T-helper 1 cell treated with Interleukin-12 subunit alpha and Interleukin-12 subunit beta and Interleukin-4 antibody, amounts not matched to agents 30 ng/mL and 1 ng/mL, for 36 hours (primary cell): ENCODE measurements around the gene FAM219A. TPM values are rescaled to one million over a fixed set of nuclear protein-coding genes. Genes with fewer than 3 reads are reported as not detected.

Source experiments
- intact Hi-C: fragments of 100-400 bp; cut with micrococcal nuclease; formaldehyde crosslinking; loops from one replicate; pipeline ENCODE4 v1.15.1; 2024
- total RNA-seq: library from RNA; stranded (reverse); gene quantifications from 2 replicates; pipeline ENCODE4 v1.2.3, GENCODE V29; 2022

Gene FAM219A
- 16.6 and 19.0 TPM in 2 replicates for total RNA-seq

- intact Hi-C loops: loop anchor here (1.0 to 10.0 kb wide), 24 partner anchors 42 to 1733 kb away; partner anchors contain the start of genes B4GALT1, BAG1, CLTA and DCAF12
Observed at GRCh38 chr9:34458013-34458958, at the start of gene FAM219A, which contains the start of gene DNAI1. TSS of gene FAM219A (minus strand) at chr9:34458570. CDS start at chr9:34458263, 307 bp downstream. TSS of gene DNAI1 (plus strand) at chr9:34458805. CDS start at chr9:34459006, 201 bp downstream.

GRCh38 chr9:34507966-34508365 is 49.6 kb upstream of the FAM219A start:
- intact Hi-C loops: no loop called here

GRCh38 chr9:34507556-34507955 is 49.2 kb upstream of the FAM219A start:
- intact Hi-C loops: no loop called here

- intact Hi-C loops: no loop called here
Observed at GRCh38 chr9:34506623-34507022, 48.3 kb upstream of the FAM219A start.

- intact Hi-C loops: no loop called here
Observed at GRCh38 chr9:34505370-34506120, 47.2 kb upstream of the FAM219A start.

- intact Hi-C loops: no loop called here
Observed at GRCh38 chr9:34503406-34503805, 45.0 kb upstream of the FAM219A start.

GRCh38 chr9:34502891-34503290 is 44.5 kb upstream of the FAM219A start:
- intact Hi-C loops: no loop called here

GRCh38 chr9:34502471-34502870 is 44.1 kb upstream of the FAM219A start:
- intact Hi-C loops: no loop called here

GRCh38 chr9:34501889-34502425 is 43.6 kb upstream of the FAM219A start:
- intact Hi-C loops: loop anchor here (2.0 kb wide), 2 partner anchors 45 to 91 kb away; no protein-coding TSS in a partner anchor

- intact Hi-C loops: loop anchor here (2.0 kb wide), 2 partner anchors 45 to 91 kb away; no protein-coding TSS in a partner anchor
Observed at GRCh38 chr9:34501372-34501771, 43.0 kb upstream of the FAM219A start.

- intact Hi-C loops: loop anchor here (1.0 to 2.0 kb wide), 8 partner anchors 23 to 168 kb away; partner anchors contain the start of genes DNAI1 and FAM219A
Observed at GRCh38 chr9:34500623-34501267, 42.4 kb upstream of the FAM219A start.

- intact Hi-C loops: no loop called here
Observed at GRCh38 chr9:34499076-34499475, 40.7 kb upstream of the FAM219A start.

GRCh38 chr9:34498553-34498952 is 40.2 kb upstream of the FAM219A start:
- intact Hi-C loops: no loop called here

- intact Hi-C loops: no loop called here
Observed at GRCh38 chr9:34496149-34496712, 37.9 kb upstream of the FAM219A start.

GRCh38 chr9:34493972-34494535 is 35.7 kb upstream of the FAM219A start:
- intact Hi-C loops: no loop called here

- intact Hi-C loops: no loop called here
Observed at GRCh38 chr9:34492051-34492450, 33.7 kb upstream of the FAM219A start.

- intact Hi-C loops: no loop called here
Observed at GRCh38 chr9:34491596-34491995, 33.2 kb upstream of the FAM219A start.

- intact Hi-C loops: no loop called here
Observed at GRCh38 chr9:34490760-34491159, 32.4 kb upstream of the FAM219A start.

GRCh38 chr9:34490360-34490759 is 32.0 kb upstream of the FAM219A start:
- intact Hi-C loops: no loop called here

GRCh38 chr9:34486572-34486971 is 28.2 kb upstream of the FAM219A start:
- intact Hi-C loops: no loop called here
